Fibroblast of the aortic adventitia (primary cell): ENCODE results near the gene SLC26A8. TPM values are rescaled to one million over a fixed set of nuclear protein-coding genes. Genes with fewer than 3 reads are reported as not detected.

ENCODE experiments used
- DNase-seq: peaks from one replicate; pipeline ENCODE4 v3.0.0-alpha.2; 2010; ENCODE audit warnings: low read depth
- H3K4me3 ChIP-seq: 2 replicates; pipeline ENCODE4 v1.5.1; 2011; ENCODE audit warnings: low read depth, mild to moderate bottlenecking, control low read depth, low read length, moderate library complexity
- CTCF ChIP-seq: IDR thresholded peaks from 2 replicates; pipeline ENCODE4 v1.5.1; 2011; ENCODE audit warnings: mild to moderate bottlenecking, low read length, control low read depth, inconsistent platforms; ENCODE audit not compliant: insufficient read depth
- total RNA-seq: library from RNA; depleted of rRNA; stranded (reverse); fragments of >200 nt; gene quantifications from 2 replicates; pipeline ENCODE4 v1.2.3, GENCODE V29; 2012; ENCODE audit warnings: low replicate concordance

Gene SLC26A8
- 0.18 TPM in 1 of 2 replicates, not detected in the other for total RNA-seq

- no peak for DNase-seq
- H3K4me3 ChIP-seq: no peak within 1 kb of the TSS
- TF ChIP-seq CTCF: no peak
These were observed at the start of gene SLC26A8 for GRCh38 chr6:36023996-36024795. Gene SLC26A8, minus strand, starts transcription at chr6:36024641. Its CDS starts 4,934 bp downstream, at chr6:36019707.

GRCh38 chr6:36073587-36073986, 49.1 kb upstream of the SLC26A8 start:
- no peak for DNase-seq
- no peak overlapping the region for H3K4me3 ChIP-seq
- TF ChIP-seq CTCF: no peak

GRCh38 chr6:36072681-36073080, 48.2 kb upstream of the SLC26A8 start:
- TF ChIP-seq CTCF: no peak
- no peak for DNase-seq
- no peak overlapping the region for H3K4me3 ChIP-seq

GRCh38 chr6:36071714-36072113, 47.3 kb upstream of the SLC26A8 start:
- TF ChIP-seq CTCF: no peak
- H3K4me3 ChIP-seq: no peak overlapping the region
- DNase-seq: no peak

GRCh38 chr6:36071281-36071680, 46.8 kb upstream of the SLC26A8 start:
- DNase-seq: no peak
- no peak overlapping the region for H3K4me3 ChIP-seq

GRCh38 chr6:36070252-36070651, 45.8 kb upstream of the SLC26A8 start:
- DNase-seq: no peak
- no peak overlapping the region for H3K4me3 ChIP-seq
- no peak for TF ChIP-seq CTCF

More at GRCh38 chr6:36071281-36071680, 46.8 kb upstream of the SLC26A8 start:
- no peak for TF ChIP-seq CTCF
